Heart left ventricle (tissue), 16 donors: ENCODE data around the gene EIF4A3. TPM values are rescaled to one million over a fixed set of nuclear protein-coding genes. Genes with fewer than 3 reads are reported as not detected.

Experiments
- ATAC-seq, 4 donors: fragments of 200-7000 bp; cut with Tn5 transposase; one replicate each; pipeline ENCODE4 v1.9.1; 2020 to 2022; ENCODE audit warnings: moderate library complexity in 4 of 4, mild to moderate bottlenecking in 3 of 4, moderate number of reproducible peaks in 1 of 4
- DNase-seq, 5 donors: peaks; one replicate each; pipeline ENCODE4 v3.0.0-alpha.2; 2020
- H3K27ac ChIP-seq, 12 donors: fragments of 200-600 bp; sonication (generic) in 4 of 12; one replicate each; pipeline versions ENCODE4 v1.5.0 to v1.8.0; 2016 to 2022; ENCODE audit warnings: mild to moderate bottlenecking in 2 of 12
- H3K27me3 ChIP-seq, 9 donors: fragments of 200-600 bp; sonication (generic) in 2 of 9; one replicate each; pipeline versions ENCODE4 v1.5.1 to v1.8.0; 2016 to 2022; ENCODE audit warnings: mild to moderate bottlenecking in 3 of 9
- H3K36me3 ChIP-seq, 9 donors: fragments of 200-600 bp; sonication (generic) in 2 of 9; one replicate each; pipeline versions ENCODE4 v1.5.0 to v1.8.0; 2018 to 2022; ENCODE audit warnings: mild to moderate bottlenecking in 2 of 9
- H3K4me1 ChIP-seq, 12 donors: fragments of 200-600 bp; sonication (generic) in 4 of 12; one replicate each; pipeline versions ENCODE4 v1.5.0 to v1.8.0; 2016 to 2022; ENCODE audit warnings: mild to moderate bottlenecking in 3 of 12
- H3K4me3 ChIP-seq, 12 donors: fragments of 200-600 bp; sonication (generic) in 4 of 12; one replicate each; pipeline versions ENCODE4 v1.5.0 to v1.8.0; 2017 to 2022; ENCODE audit warnings: mild to moderate bottlenecking in 9 of 12, moderate library complexity in 4 of 12
- H3K9me3 ChIP-seq, 12 donors: fragments of 200-600 bp; sonication (generic) in 4 of 12; one replicate each; pipeline versions ENCODE4 v1.5.0 to v1.8.0; 2016 to 2022; ENCODE audit warnings: mild to moderate bottlenecking in 1 of 12
- POLR2A ChIP-seq, 2 donors: fragments of 450-650 bp; IDR thresholded peaks; one replicate each; pipeline ENCODE4 v1.6.1; 2017; ENCODE audit warnings: antibody characterized with exemption in 2 of 2, mild to moderate bottlenecking in 2 of 2, moderate library complexity in 2 of 2
- WGBS, 4 donors: extraction: QIAGEN DNeasy Blood & Tissue Kit in 2 of 4; methylation state at CpG; one replicate each; pipeline versions ENCODE4 v1.1.5 to v1.1.7; 2013 to 2018; 5-methylcytosine and 5-hydroxymethylcytosine counted together
- intact Hi-C, 10 donors: fragments of 100-400 bp; cut with DNase I; formaldehyde crosslinking; loops; one replicate each; pipeline versions ENCODE4 v1.11.1 to v1.14.2; 2022
- polyA plus RNA-seq, 2 donors: library from polyadenylated mRNA; stranded (reverse); fragments of 200-250 nt; gene quantifications; one replicate each; pipeline ENCODE4 v1.2.3, GENCODE V29; 2013
- total RNA-seq, 9 donors: library from RNA; depleted of rRNA in 2 of 9; stranded (reverse); fragments of >200 nt in 2 of 9; fragmentation: NEBNext Ultra II Directional in 3 of 9; extraction: Animal tissue kit (Norgen Biotek cat#: 25700) in 3 of 9; gene quantifications; one replicate each; pipeline versions ENCODE4 v1.1.0 to v1.2.4, GENCODE V29; 2016 to 2023
- TF ChIP-seq, protein P1 (sequence below), 12 donors: fragments of 200-600 bp; sonication (generic) in 4 of 12; IDR thresholded peaks; one replicate each; pipeline versions ENCODE4 v1.5.0 to v1.8.0; 2018 to 2022; ENCODE audit warnings: antibody characterized with exemption in 12 of 12, mild to moderate bottlenecking in 5 of 12
- donor health status: ischemic (EF 13 %, LVEDD 7.1; RV severe dilation, severe dysfunction).
- donor health status: healthy with polysubstance abuse.
- donor health status: DM: no; HTN: yes; CAD: no.
- donor health status: DM: no; HTN: no; CAD: no.
- donor health status: ischemic (EF 25% LVEDD 6.9; RV normal size, moderate dysfunction).
- donor health status: ischemic (EF 25% LVEDD 5.7; RV mildly dilated, moderate dysfunction).
- donor health status: healthy.
- donor health status: DM: yes; HTN: yes; CAD: no.
- donor health status: ischemic (EF 35%, LVEDD 5.7; RV mildly dilated, moderate dysfunction).
- donor health status: nonischemic (EF 11% LVEDD 7.7; RV severe dilation, severe dysfunction).
- donor health status: DM: yes; HTN: yes; CAD: no.
- donor health status: PGD.
- donor health status: ischemic (EF 29% LVEDD 5.4; RV normal size, mild dysfunction).
- donor health status: nonischemic (EF 23%, LVEDD 6.1; RV moderate dilation, normal function).

Gene EIF4A3
- total and polyA plus RNA-seq, 11 donors = 17.8 to 57.5 (median 31.6) TPM

DNA sequence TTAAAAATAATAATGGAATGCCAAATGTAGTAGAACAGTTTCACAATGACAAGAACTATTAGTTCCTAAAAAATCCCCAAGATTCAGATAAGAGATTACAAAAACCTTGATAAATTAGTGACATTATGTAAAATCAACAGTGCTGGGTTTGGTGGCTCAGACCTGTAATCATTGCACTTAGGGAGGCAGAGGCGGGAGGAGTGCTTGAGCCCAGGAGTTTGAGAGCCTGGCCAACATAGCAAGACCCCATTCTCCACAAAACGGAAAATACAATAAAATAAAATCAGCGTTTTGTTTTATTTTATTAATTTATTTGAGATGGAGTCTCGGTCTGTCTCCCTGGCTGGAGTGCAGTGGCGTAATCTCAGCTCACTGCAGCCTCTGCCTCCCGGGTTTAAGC lies 27.0 kb upstream of the EIF4A3 start:
- DNase-seq = no peak
- H3K27ac ChIP-seq = no peak overlapping the region
- intact Hi-C loops = no loop called here
- H3K27me3 ChIP-seq = peaks cover 0 to 8% (median 0%) of the 10 kb centered on the region in 9 donors
- no peaks in the 10 kb centered on the region for H3K36me3 ChIP-seq
- WGBS, 4 donors = 95 to 98% (median 97%) methylated on average over 6 of the region's 6 CpGs
- no peak overlapping the region for H3K4me3 ChIP-seq
- peaks cover 0 to 5% (median 0%) of the 10 kb centered on the region in 12 donors for H3K4me1 ChIP-seq
- no peaks in the 10 kb centered on the region for H3K9me3 ChIP-seq
- ATAC-seq = no peak
- TF ChIP-seq POLR2A (IDR thresholded peaks at IDR 0.05) = no peak
- TF ChIP-seq, protein P1, sequence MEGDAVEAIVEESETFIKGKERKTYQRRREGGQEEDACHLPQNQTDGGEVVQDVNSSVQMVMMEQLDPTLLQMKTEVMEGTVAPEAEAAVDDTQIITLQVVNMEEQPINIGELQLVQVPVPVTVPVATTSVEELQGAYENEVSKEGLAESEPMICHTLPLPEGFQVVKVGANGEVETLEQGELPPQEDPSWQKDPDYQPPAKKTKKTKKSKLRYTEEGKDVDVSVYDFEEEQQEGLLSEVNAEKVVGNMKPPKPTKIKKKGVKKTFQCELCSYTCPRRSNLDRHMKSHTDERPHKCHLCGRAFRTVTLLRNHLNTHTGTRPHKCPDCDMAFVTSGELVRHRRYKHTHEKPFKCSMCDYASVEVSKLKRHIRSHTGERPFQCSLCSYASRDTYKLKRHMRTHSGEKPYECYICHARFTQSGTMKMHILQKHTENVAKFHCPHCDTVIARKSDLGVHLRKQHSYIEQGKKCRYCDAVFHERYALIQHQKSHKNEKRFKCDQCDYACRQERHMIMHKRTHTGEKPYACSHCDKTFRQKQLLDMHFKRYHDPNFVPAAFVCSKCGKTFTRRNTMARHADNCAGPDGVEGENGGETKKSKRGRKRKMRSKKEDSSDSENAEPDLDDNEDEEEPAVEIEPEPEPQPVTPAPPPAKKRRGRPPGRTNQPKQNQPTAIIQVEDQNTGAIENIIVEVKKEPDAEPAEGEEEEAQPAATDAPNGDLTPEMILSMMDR (IDR thresholded peaks at IDR 0.05) = no peak

- Histone ChIP-seq H3K9me3 (no peaks in the 10 kb centered on the region), H3K4me1 (peaks cover 0 to 5% (median 0%) of the 10 kb centered on the region in 12 donors), H3K27ac (no peak overlapping the region), H3K4me3 (no peak overlapping the region), H3K36me3 (no peaks in the 10 kb centered on the region), H3K27me3 (peaks cover 0 to 8% (median 0%) of the 10 kb centered on the region in 9 donors)
- 74 to 95% (median 87%) methylated on average over 12 of the region's 12 CpGs for WGBS, 4 donors
- ATAC-seq (no peak), DNase-seq (no peak)
- no peak for TF ChIP-seq POLR2A (IDR thresholded peaks at IDR 0.05)
- TF ChIP-seq, protein P1 (IDR thresholded peaks at IDR 0.05) = no peak
- intact Hi-C loops = no loop called here
Observed at GRCh38 chr17:80173126-80173525, 26.2 kb upstream of the EIF4A3 start.

DNA sequence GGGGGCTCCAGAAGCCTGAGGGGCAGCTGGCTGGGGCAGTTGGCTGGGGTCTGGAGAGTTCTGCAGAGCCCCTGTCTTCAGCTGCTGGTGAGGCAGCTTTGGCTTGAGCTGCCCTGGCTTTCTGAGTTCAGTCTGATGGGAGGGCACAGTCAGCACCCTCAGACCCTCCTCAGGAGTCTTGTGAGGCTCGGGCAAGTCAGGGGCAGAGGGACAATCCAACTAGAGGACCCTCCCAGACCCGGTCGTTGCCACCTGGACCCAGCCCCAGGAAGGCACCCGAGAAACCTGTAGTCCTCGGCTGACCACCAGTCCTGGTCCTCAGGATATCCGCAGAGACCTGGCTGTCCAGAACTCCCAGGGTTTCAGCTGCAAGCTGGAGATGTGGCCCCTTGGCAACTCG lies 24.8 kb upstream of the EIF4A3 start:
- Histone ChIP-seq H3K27ac (no peak overlapping the region), H3K4me1 (peaks cover 0 to 5% (median 0%) of the 10 kb centered on the region in 12 donors), H3K9me3 (no peaks in the 10 kb centered on the region), H3K36me3 (no peaks in the 10 kb centered on the region), H3K4me3 (no peak overlapping the region), H3K27me3 (peaks cover 0 to 8% (median 0%) of the 10 kb centered on the region in 9 donors)
- intact Hi-C loops = no loop called here
- TF ChIP-seq, protein P1 (IDR thresholded peaks at IDR 0.05) = no peak
- no peak for TF ChIP-seq POLR2A (IDR thresholded peaks at IDR 0.05)
- WGBS, 4 donors = 83 to 100% (median 90%) methylated on average over 3 to 7 of the region's 7 CpGs
- no peak for ATAC-seq
- DNase-seq = no peak

- Histone ChIP-seq H3K4me1 (no peaks in the 10 kb centered on the region), H3K36me3 (no peaks in the 10 kb centered on the region), H3K4me3 (no peak within 1 kb of the TSS), H3K27me3 (peaks cover 0 to 4% (median 0%) of the 10 kb centered on the region in 9 donors), H3K27ac (no peak within 1 kb of the TSS), H3K9me3 (no peaks in the 10 kb centered on the region)
- DNase-seq = no peak
- intact Hi-C loops = no loop called here
- TF ChIP-seq, protein P1 (IDR thresholded peaks at IDR 0.05) = no peak
- no peak for TF ChIP-seq POLR2A (IDR thresholded peaks at IDR 0.05)
- ATAC-seq = no peak
- WGBS, 4 donors = 69 to 74% (median 70%) methylated on average over 19 of the region's 19 CpGs
Observed at GRCh38 chr17:80169784-80170500, 23.0 kb upstream of the EIF4A3 start, which contains the start of gene CARD14. Gene CARD14 (plus strand): TSS chr17:80170030. CDS start chr17:80181439, 11,409 bp downstream.
